GM21390 (cell line): ENCODE results near the gene CTSH.
A peak's percentile ranks its signal among the peaks of the same experiment; 100 is the strongest.

ENCODE experiments used
- ATAC-seq: cut with Tn5 transposase; IDR thresholded peaks from one replicate; pipeline ENCODE4 v1.9.1; 2021; ENCODE audit not compliant: unreplicated experiment

Gene CTSH, protein sequence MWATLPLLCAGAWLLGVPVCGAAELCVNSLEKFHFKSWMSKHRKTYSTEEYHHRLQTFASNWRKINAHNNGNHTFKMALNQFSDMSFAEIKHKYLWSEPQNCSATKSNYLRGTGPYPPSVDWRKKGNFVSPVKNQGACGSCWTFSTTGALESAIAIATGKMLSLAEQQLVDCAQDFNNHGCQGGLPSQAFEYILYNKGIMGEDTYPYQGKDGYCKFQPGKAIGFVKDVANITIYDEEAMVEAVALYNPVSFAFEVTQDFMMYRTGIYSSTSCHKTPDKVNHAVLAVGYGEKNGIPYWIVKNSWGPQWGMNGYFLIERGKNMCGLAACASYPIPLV

GRCh38 chr15:78944669-78945407 lies at the start of gene CTSH:
CTSH (minus strand) TSS chr15:78945046; CDS start chr15:78944981, 65 bp downstream.
- ATAC-seq = peak; percentile 64

DNA sequence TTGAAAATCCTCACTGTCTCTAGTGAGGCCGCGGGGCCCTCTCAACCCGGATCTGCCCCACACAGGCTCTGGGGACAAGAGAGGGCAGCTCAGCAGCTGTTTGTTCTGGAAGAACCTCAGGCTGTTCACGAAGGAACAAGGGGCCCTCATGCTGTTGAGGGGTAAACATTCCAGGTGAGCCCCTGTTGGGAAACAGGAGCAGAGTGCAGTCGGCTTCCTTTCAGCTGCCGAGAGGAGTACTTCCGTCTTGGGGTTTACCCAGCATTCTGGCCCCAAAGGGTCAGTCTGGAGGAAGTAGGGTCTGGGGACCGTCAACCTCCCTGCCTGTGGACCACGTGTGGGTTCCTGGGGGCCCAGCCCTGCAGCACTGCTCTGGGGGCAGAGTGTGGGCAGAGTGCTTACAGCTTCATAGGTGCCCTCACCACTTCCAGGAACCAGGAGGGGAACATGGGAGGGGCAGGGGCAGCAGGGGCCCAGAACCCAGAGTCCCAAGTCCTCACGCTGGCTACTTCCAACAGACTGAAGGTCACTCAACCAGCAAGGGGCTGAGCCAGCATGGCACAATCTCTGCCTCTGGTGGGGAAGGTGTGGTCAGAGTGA lies 49.2 kb upstream of the CTSH start:
- ATAC-seq = no peak

GRCh38 chr15:78993257-78993930 lies 48.5 kb upstream of the CTSH start:
- no peak for ATAC-seq

DNA sequence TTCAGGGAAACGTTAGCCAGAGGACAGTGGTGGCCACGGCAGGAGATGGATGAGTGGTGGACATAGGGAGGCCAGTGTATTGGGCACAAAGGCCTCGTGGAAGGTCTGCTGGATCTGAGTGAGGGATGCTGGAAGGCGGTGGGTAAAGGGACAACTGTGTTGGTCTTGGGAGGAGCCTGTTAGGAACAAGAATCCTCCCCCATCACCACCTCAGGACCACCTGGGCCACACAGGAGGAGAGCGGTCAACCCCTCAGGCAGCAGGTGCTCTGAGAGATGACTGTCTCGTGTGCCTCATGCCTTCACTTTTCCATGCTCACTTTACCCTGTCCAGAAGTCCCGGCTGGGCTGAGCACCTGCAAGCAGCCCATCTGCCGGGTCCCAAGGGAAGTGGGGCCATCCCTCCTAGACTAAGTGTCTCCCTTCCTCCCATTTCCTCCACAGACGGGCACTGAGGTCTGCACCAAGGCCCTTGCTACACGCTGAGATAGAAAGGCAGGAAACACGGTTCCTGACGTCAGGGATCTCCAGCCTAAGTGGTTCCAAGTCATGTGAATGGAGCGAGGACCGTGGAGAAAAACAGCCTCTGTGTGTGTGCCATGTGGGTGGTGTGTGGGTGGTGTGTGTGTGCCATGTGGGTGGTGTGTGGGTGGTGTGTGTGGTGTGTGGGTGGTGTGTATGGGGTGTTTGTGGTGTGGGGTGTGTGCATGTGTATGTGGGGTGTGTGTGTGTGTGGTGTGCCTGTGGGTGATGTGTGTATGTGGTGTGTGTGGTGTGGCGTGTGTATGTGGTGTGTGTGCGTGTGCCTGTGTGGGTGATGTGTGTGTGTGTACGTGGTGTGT lies 47.8 kb upstream of the CTSH start:
- no peak for ATAC-seq

DNA sequence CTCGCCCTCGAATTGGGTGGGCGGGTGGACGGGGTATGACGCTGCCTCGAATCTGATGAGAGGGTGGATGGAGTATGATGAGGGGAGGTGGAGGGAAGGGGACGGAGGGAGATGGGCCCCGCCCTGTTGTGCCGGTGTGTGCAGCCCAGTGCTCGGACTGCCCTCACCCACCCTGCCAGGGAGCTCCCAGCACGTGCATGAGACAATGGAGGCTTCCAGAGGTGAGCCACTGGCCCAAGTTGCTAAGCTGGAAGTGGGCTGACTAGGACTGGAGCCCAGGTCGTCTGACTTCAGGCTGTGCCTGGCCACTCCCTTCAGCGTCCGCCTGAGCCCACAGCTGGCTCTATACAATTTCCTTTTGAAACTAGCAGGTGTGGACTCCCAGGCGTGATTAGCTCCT lies 47.0 kb upstream of the CTSH start:
- ATAC-seq = no peak

GRCh38 chr15:78991476-78991875 lies 46.6 kb upstream of the CTSH start:
- ATAC-seq = no peak

GRCh38 chr15:78990278-78990677 lies 45.4 kb upstream of the CTSH start:
- no peak for ATAC-seq

GRCh38 chr15:78989701-78990240 lies 44.9 kb upstream of the CTSH start:
- no peak for ATAC-seq

GRCh38 chr15:78988361-78988911 lies 43.6 kb upstream of the CTSH start:
- peak; percentile 63 for ATAC-seq

- no peak for ATAC-seq
These were observed 42.9 kb upstream of the CTSH start for GRCh38 chr15:78987556-78988360.

- ATAC-seq = no peak
These were observed 41.1 kb upstream of the CTSH start for GRCh38 chr15:78985859-78986475.

- ATAC-seq = no peak
These were observed 39.2 kb upstream of the CTSH start for GRCh38 chr15:78984041-78984440.

- ATAC-seq = no peak
These were observed 38.5 kb upstream of the CTSH start for GRCh38 chr15:78983146-78983918.

- ATAC-seq = no peak
These were observed 37.9 kb upstream of the CTSH start for GRCh38 chr15:78982736-78983135.

- no peak for ATAC-seq
These were observed 36.9 kb upstream of the CTSH start for GRCh38 chr15:78981532-78982313.

DNA sequence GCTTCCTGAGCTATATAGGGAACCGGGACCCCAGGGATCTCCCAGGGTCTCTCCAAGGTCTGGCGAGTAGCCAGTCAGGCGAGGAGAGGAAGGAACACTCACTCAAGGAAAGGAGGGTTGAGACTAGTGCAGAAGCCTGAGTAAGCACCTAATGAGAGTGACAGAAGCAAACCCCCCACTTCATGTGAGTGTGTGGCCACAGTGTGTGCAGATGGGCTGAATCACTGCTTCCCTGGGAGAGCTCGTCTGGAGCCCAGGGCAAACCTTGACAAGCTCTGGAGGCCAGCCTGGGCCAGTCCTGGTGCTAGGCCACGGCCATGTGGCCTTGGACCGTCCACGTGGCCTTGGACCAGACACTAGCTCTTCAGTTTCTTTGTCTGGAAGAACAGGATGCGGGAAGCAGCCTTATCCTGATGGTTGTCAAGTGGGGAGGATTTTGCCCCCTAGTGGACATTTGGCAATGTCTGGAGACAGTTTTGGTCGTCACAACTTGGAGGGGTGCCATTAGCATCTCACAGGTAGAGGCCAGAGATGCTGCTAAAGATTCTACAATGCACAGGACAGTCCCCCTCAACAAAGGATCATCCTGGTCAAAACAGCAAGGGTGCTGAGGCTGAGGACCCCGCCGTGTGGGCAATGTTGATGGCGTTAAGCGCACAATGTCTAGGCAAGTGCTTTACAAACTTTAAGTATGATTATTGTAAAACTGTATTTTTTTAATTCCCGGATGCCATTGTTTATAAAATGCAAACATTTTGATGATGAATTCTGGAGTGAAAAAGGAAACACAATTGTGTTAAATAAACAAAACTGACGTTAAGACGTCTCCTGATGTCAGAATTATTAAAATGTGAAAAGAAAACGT lies 34.8 kb upstream of the CTSH start:
- ATAC-seq = no peak
